Measurements from ENCODE around the gene PEMT.

The PEMT gene

DNA sequence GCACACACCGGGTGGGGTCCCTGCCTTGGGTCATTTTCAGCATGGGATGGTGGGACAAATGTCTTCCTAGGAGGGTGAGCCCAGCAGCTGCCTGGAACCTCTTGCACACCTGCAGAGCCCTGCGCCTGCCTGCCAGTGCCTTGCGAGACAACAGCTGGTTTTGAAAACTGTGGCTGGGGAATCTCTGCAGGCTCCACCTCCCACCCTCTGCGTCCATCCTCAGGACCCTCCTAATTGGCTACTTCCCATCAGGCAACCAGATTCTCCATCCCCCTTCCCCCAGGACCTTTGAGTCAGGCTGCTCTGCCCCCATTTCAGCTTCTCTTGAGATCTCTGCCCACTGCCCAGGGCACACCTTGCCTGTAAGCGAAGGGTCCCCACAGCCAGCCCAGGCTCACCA, 26.6 kb downstream of the PEMT start:
- no peak overlapping the region for H2AFZ ChIP-seq (ENCODE audit: low read length)

DNA sequence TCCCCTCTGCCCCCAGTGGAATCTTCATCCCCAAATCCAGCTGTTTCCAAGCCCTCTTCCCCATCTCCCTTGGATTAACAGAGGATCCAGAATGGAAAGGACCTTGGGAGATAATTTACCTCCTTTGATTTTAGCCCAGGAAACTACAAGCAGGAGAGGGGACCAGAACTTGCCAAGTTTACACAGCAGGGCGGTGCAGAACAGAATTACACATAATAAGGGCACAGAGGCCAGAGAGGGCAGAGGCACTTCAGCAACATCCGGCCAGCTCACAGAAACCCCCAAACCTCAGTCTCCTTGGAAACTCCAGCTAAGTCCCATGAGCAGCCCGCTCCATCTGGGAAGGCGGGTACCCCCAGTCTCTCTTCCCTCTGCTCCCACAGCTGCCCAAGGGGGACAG, 27.2 kb downstream of the PEMT start:
- Histone ChIP-seq H3K9me3 (replicated peaks; ENCODE audit: insufficient read depth, low read length) (no peaks in the 10 kb centered on the region), H3K79me2 (ENCODE audit: low read length) (no peaks in the 10 kb centered on the region), H3K27me3 (replicated peaks; ENCODE audit: insufficient read depth, low read length) (no peaks in the 10 kb centered on the region), H3K4me1 (ENCODE audit: low read length) (no peaks in the 10 kb centered on the region), H3K9ac (ENCODE audit: low read length) (no peak overlapping the region), H2AFZ (ENCODE audit: low read length) (no peak overlapping the region), H3K4me2 (ENCODE audit: low read depth, low read length) (no peak overlapping the region), H3K9me2 (replicated peaks; ENCODE audit: insufficient read depth, low read length) (no peaks in the 10 kb centered on the region), H3K4me3 (ENCODE audit: low read length) (no peak overlapping the region), H3K36me3 (replicated peaks; ENCODE audit: insufficient read depth, low read length) (no peaks in the 10 kb centered on the region), H3K27ac (ENCODE audit: low read length) (no peak overlapping the region), H4K20me1 (ENCODE audit: insufficient read depth, low read length) (no peaks in the 10 kb centered on the region), H3F3A (ENCODE audit: insufficient read depth, low read length) (no peaks in the 10 kb centered on the region)
- TF ChIP-seq, protein P1, sequence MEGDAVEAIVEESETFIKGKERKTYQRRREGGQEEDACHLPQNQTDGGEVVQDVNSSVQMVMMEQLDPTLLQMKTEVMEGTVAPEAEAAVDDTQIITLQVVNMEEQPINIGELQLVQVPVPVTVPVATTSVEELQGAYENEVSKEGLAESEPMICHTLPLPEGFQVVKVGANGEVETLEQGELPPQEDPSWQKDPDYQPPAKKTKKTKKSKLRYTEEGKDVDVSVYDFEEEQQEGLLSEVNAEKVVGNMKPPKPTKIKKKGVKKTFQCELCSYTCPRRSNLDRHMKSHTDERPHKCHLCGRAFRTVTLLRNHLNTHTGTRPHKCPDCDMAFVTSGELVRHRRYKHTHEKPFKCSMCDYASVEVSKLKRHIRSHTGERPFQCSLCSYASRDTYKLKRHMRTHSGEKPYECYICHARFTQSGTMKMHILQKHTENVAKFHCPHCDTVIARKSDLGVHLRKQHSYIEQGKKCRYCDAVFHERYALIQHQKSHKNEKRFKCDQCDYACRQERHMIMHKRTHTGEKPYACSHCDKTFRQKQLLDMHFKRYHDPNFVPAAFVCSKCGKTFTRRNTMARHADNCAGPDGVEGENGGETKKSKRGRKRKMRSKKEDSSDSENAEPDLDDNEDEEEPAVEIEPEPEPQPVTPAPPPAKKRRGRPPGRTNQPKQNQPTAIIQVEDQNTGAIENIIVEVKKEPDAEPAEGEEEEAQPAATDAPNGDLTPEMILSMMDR (IDR thresholded peaks at IDR 0.05; ENCODE audit: low read length) = no peak
- TF ChIP-seq EZH2 (optimal IDR thresholded peaks at IDR 0.05; ENCODE audit: low read depth, low read length) (no peak), EZH2phosphoT487 (IDR thresholded peaks at IDR 0.05; ENCODE audit: low read length) (no peak)
- DNase-seq = no peak

More for the DNA sequence above, 26.6 kb downstream of the PEMT start:
- Histone ChIP-seq H4K20me1 (ENCODE audit: insufficient read depth, low read length) (no peaks in the 10 kb centered on the region), H3F3A (ENCODE audit: insufficient read depth, low read length) (no peaks in the 10 kb centered on the region), H3K36me3 (replicated peaks; ENCODE audit: insufficient read depth, low read length) (no peaks in the 10 kb centered on the region), H3K27ac (ENCODE audit: low read length) (no peak overlapping the region), H3K4me2 (ENCODE audit: low read depth, low read length) (no peak overlapping the region), H3K79me2 (ENCODE audit: low read length) (no peaks in the 10 kb centered on the region), H3K9me2 (replicated peaks; ENCODE audit: insufficient read depth, low read length) (no peaks in the 10 kb centered on the region), H3K4me1 (ENCODE audit: low read length) (no peaks in the 10 kb centered on the region), H3K9ac (ENCODE audit: low read length) (no peak overlapping the region), H3K4me3 (ENCODE audit: low read length) (no peak overlapping the region), H3K27me3 (replicated peaks; ENCODE audit: insufficient read depth, low read length) (no peaks in the 10 kb centered on the region), H3K9me3 (replicated peaks; ENCODE audit: insufficient read depth, low read length) (no peaks in the 10 kb centered on the region)
- DNase-seq = no peak
- TF ChIP-seq EZH2 (optimal IDR thresholded peaks at IDR 0.05; ENCODE audit: low read depth, low read length) = no peak
- no peak for TF ChIP-seq EZH2phosphoT487 (IDR thresholded peaks at IDR 0.05; ENCODE audit: low read length)
- TF ChIP-seq, protein P1 (IDR thresholded peaks at IDR 0.05; ENCODE audit: low read length) = no peak

DNA sequence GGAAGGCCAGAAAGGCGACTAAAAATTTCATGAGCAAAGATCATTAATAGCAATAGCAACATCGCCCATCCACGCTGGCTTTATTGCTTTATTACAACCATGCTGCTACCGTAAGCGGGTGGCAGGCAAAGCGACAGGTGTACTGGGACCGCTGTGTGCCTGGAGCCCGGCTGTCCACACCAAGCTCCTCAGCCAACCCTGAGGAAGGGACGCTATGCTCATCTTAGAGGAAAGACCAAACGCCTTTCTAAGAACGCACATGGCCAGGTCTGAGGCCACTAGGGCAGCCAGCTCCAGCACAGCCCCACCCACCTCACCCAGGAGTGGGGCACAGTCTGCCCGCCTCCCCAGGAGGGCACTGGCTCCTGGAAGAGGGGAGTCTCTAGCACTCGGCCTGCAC, 28.0 kb downstream of the PEMT start:
- H3K9ac ChIP-seq (ENCODE audit: low read length) = no peak overlapping the region
- no peaks in the 10 kb centered on the region for H3K4me1 ChIP-seq (ENCODE audit: low read length)
- no peaks in the 10 kb centered on the region for H3K9me3 ChIP-seq (replicated peaks; ENCODE audit: insufficient read depth, low read length)
- no peak overlapping the region for H3K4me3 ChIP-seq (ENCODE audit: low read length)
- no peak for DNase-seq
- no peak overlapping the region for H3K4me2 ChIP-seq (ENCODE audit: low read depth, low read length)
- H3F3A ChIP-seq (ENCODE audit: insufficient read depth, low read length) = no peaks in the 10 kb centered on the region
- H2AFZ ChIP-seq (ENCODE audit: low read length) = no peak overlapping the region
- H3K79me2 ChIP-seq (ENCODE audit: low read length) = no peaks in the 10 kb centered on the region
- no peaks in the 10 kb centered on the region for H3K9me2 ChIP-seq (replicated peaks; ENCODE audit: insufficient read depth, low read length)
- TF ChIP-seq EZH2phosphoT487 (IDR thresholded peaks at IDR 0.05; ENCODE audit: low read length) (no peak), EZH2 (optimal IDR thresholded peaks at IDR 0.05; ENCODE audit: low read depth, low read length) (no peak)
- TF ChIP-seq, protein P1 (IDR thresholded peaks at IDR 0.05; ENCODE audit: low read length) = no peak
- H3K27ac ChIP-seq (ENCODE audit: low read length) = no peak overlapping the region
- no peaks in the 10 kb centered on the region for H3K36me3 ChIP-seq (replicated peaks; ENCODE audit: insufficient read depth, low read length)
- no peaks in the 10 kb centered on the region for H4K20me1 ChIP-seq (ENCODE audit: insufficient read depth, low read length)
- no peaks in the 10 kb centered on the region for H3K27me3 ChIP-seq (replicated peaks; ENCODE audit: insufficient read depth, low read length)

All from MM.1S (cell line).